HCT116 (cell line): ENCODE results near the gene CMIP. TPM values are rescaled to one million over a fixed set of nuclear protein-coding genes. Genes with fewer than 3 reads are reported as not detected.

Experiments
- ATAC-seq: fragments of 200-7000 bp; cut with Tn5 transposase; 2 replicates; pipeline ENCODE4 v1.9.1; 2020; ENCODE audit warnings: mild to moderate bottlenecking, moderate library complexity
- BruUV-seq: library from RNA; stranded (reverse); fragments of 400-500 nt; replicated peaks from 2 replicates; lab custom pipeline; 2021; lab: Mats Ljungman, UMichigan
- CTCF ChIA-PET: fragments of 300-600 bp; sonication (Branson Sonifier 250); formaldehyde crosslinking; loops from one replicate; lab custom pipeline; 2021; ENCODE audit warnings: antibody characterized with exemption; lab: Charles Lee
- POLR2A ChIA-PET: fragments of 300-600, 350-600 bp; sonication (Branson Sonifier 250); formaldehyde crosslinking; loops from one replicate; lab custom pipeline; 2021; ENCODE audit warnings: antibody characterized with exemption; lab: Charles Lee
- RAD21 ChIA-PET, 2 experiments: fragments of 300-600 bp; sonication (Branson Sonifier 250); formaldehyde crosslinking; loops; one replicate each; lab custom pipeline; 2023; ENCODE audit warnings: low total read pairs in 2 of 2; ENCODE audit not compliant: uncharacterized antibody in 2 of 2, unreplicated experiment in 2 of 2, low non-redundant PET in 1 of 2; lab: Charles Lee
- DNase-seq: peaks from one replicate; pipeline ENCODE4 v3.0.0-alpha.2; 2010; ENCODE audit warnings: low read depth, low spot score
- H2AFZ ChIP-seq: fragments of 200-600 bp; shearing (Covaris generic), sonication (generic); 2 replicates; pipeline ENCODE4 v1.6.1; 2017; ENCODE audit warnings: low read depth, mixed run types, mixed read lengths, antibody characterized with exemption, low read length; ENCODE audit not compliant: poor library complexity, severe bottlenecking
- H3K27ac ChIP-seq: 2 replicates; pipeline ENCODE4 v1.5.1; 2012; ENCODE audit warnings: low read depth, low read length
- H3K27me3 ChIP-seq: fragments of 200-600 bp; sonication (generic); 2 replicates; pipeline ENCODE4 v1.6.1; 2016; ENCODE audit warnings: mixed run types, low read length, mixed read lengths; ENCODE audit not compliant: insufficient read depth
- H3K36me3 ChIP-seq, 2 experiments: fragments of 200-500 bp in 1 of 2; fragments of 200-600 bp in 1 of 2; sonication (Bioruptor generic) in 1 of 2; sonication (generic) in 1 of 2; 2 replicates each; pipeline versions ENCODE4 v1.5.1 to v1.6.1; 2014 to 2016; ENCODE audit warnings: low read length in 2 of 2, inconsistent platforms in 1 of 2, mixed read lengths in 1 of 2, mixed run types in 1 of 2; ENCODE audit not compliant: insufficient read depth in 2 of 2, control insufficient read depth in 1 of 2
- H3K4me1 ChIP-seq, 2 experiments: fragments of 200-600 bp in 1 of 2; sonication (generic) in 1 of 2; 2 replicates each; pipeline versions ENCODE4 v1.5.1 to v1.6.1; 2012 to 2017; ENCODE audit warnings: low read length in 2 of 2, inconsistent platforms in 1 of 2, mild to moderate bottlenecking in 1 of 2, mixed read lengths in 1 of 2, mixed run types in 1 of 2, moderate library complexity in 1 of 2; ENCODE audit not compliant: insufficient read depth in 2 of 2, control insufficient read depth in 1 of 2
- H3K4me2 ChIP-seq: fragments of 200-600 bp; sonication (generic); 2 replicates; pipeline ENCODE4 v1.6.1; 2017; ENCODE audit warnings: mixed run types, low read length, mixed read lengths
- H3K4me3 ChIP-seq, 2 experiments: fragments of 200-600 bp in 1 of 2; sonication (generic) in 1 of 2; replicated peaks in 1 of 2; 2 replicates each; pipeline ENCODE4 v1.5.1; 2011 to 2016; ENCODE audit warnings: low read length in 2 of 2, control low read depth in 1 of 2, low read depth in 1 of 2, mild to moderate bottlenecking in 1 of 2, mixed read lengths in 1 of 2, mixed run types in 1 of 2
- H3K79me2 ChIP-seq: fragments of 200-600 bp; sonication (generic); 2 replicates; pipeline ENCODE4 v1.6.1; 2017; ENCODE audit warnings: mild to moderate bottlenecking, mixed run types, low read length, moderate library complexity, mixed read lengths; ENCODE audit not compliant: insufficient read depth
- H3K9ac ChIP-seq: fragments of 200-600 bp; sonication (generic); 2 replicates; pipeline ENCODE4 v1.6.1; 2016; ENCODE audit warnings: low read length, mixed read lengths
- H3K9me2 ChIP-seq: fragments of 200-600 bp; sonication (generic), shearing (Covaris generic); 2 replicates; pipeline ENCODE4 v1.6.1; 2017; ENCODE audit warnings: mixed run types, mild to moderate bottlenecking, moderate library complexity; ENCODE audit not compliant: insufficient read depth
- H3K9me3 ChIP-seq, 2 experiments: fragments of 200-500 bp in 1 of 2; fragments of 200-600 bp in 1 of 2; sonication (Bioruptor generic) in 1 of 2; sonication (generic) in 1 of 2; 2 replicates each; pipeline ENCODE4 v1.6.1; 2014 to 2017; ENCODE audit warnings: low read length in 2 of 2, mixed read lengths in 2 of 2, inconsistent platforms in 1 of 2, low read depth in 1 of 2, mild to moderate bottlenecking in 1 of 2, mixed run types in 1 of 2, moderate library complexity in 1 of 2; ENCODE audit not compliant: control insufficient read depth in 1 of 2, insufficient read depth in 1 of 2
- H4K20me1 ChIP-seq: fragments of 200-600 bp; sonication (generic), shearing (Covaris generic); 2 replicates; pipeline ENCODE4 v1.6.1; 2017; ENCODE audit warnings: mixed run types, mild to moderate bottlenecking, moderate library complexity; ENCODE audit not compliant: insufficient read depth
- CBX3 ChIP-seq: IDR thresholded peaks from 2 replicates; pipeline ENCODE4 v1.6.1; 2012; ENCODE audit warnings: low read depth
- CEBPB ChIP-seq: IDR thresholded peaks from 2 replicates; pipeline ENCODE4 v1.6.1; 2012; ENCODE audit warnings: low read depth
- EGR1 ChIP-seq: IDR thresholded peaks from 2 replicates; pipeline ENCODE4 v1.6.1; 2012; ENCODE audit warnings: low read depth
- EZH2phosphoT487 ChIP-seq: fragments of 200-600 bp; IDR thresholded peaks from 2 replicates; pipeline ENCODE4 v1.6.1; 2018; ENCODE audit warnings: antibody characterized with exemption, borderline replicate concordance
- JUND ChIP-seq: IDR thresholded peaks from 2 replicates; pipeline ENCODE4 v1.6.1; 2012
- POLR2A ChIP-seq: IDR thresholded peaks from 2 replicates; pipeline ENCODE4 v1.7.0; 2011; ENCODE audit warnings: borderline replicate concordance; ENCODE audit not compliant: insufficient read depth, insufficient read length; ENCODE audit errors: extremely low read depth
- POLR2AphosphoS5 ChIP-seq: IDR thresholded peaks from 2 replicates; pipeline ENCODE4 v1.6.1; 2011; ENCODE audit warnings: mild to moderate bottlenecking, low read depth, low read length, moderate library complexity
- RAD21 ChIP-seq: IDR thresholded peaks from 2 replicates; pipeline ENCODE4 v1.6.1; 2012; ENCODE audit warnings: low read depth, mild to moderate bottlenecking
- SIN3A ChIP-seq: IDR thresholded peaks from 2 replicates; pipeline ENCODE4 v1.6.1; 2012; ENCODE audit warnings: low read depth
- SRF ChIP-seq: IDR thresholded peaks from 2 replicates; pipeline ENCODE4 v1.6.1; 2012; ENCODE audit warnings: low read depth
- TCF7L2 ChIP-seq: IDR thresholded peaks from 2 replicates; pipeline ENCODE4 v1.7.0; 2011; ENCODE audit warnings: borderline replicate concordance, inconsistent platforms; ENCODE audit not compliant: insufficient read depth, insufficient read length; ENCODE audit errors: extremely low read depth
- YY1 ChIP-seq: IDR thresholded peaks from 2 replicates; pipeline ENCODE4 v1.6.1; 2011; ENCODE audit warnings: low read length, low read depth, moderate library complexity, mild to moderate bottlenecking; ENCODE audit not compliant: insufficient replicate concordance; ENCODE audit errors: extremely low read depth
- intact Hi-C: fragments of 100-400 bp; cut with micrococcal nuclease; formaldehyde crosslinking; loops from 2 replicates; pipeline ENCODE4 v1.10.0; 2022
- total RNA-seq: library from RNA; stranded (reverse); gene quantifications from one replicate; pipeline ENCODE4 v1.2.1, GENCODE V29; 2021; ENCODE audit not compliant: unreplicated experiment
- TF ChIP-seq, protein P1 (sequence below): IDR thresholded peaks from 2 replicates; pipeline ENCODE4 v1.6.1; 2011; ENCODE audit warnings: mild to moderate bottlenecking, low read length, moderate library complexity; ENCODE audit not compliant: insufficient replicate concordance; ENCODE audit errors: extremely low read depth
- TF ChIP-seq, protein P2 (sequence below): IDR thresholded peaks from 2 replicates; pipeline ENCODE4 v1.6.1; 2012; ENCODE audit warnings: low read depth
- TF ChIP-seq, protein P3 (sequence below): IDR thresholded peaks from 2 replicates; pipeline ENCODE4 v1.6.1; 2012

Gene CMIP
- total RNA-seq, 1 experiment from 2014 or later = 64.6 TPM

DNA sequence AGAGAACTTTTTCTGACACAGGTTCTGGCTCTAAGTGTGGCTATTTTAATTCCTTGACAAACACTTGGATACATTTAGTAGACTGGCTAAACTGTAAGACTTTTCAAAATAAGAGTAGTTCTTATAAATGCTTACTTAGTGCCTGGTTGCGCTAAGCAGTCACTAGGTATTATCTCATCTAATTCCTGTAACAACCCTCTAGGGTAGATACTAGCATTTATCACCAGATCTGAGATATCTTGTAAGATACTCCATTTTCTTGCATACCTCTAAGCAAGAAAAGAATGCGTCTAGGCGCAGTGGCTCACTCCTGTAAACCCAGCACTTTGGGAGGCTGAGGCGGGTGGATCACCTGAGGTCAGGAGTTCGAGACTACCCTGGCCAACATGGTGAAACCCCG, 131.2 kb downstream of the CMIP start:
- H3K9ac ChIP-seq = no peak overlapping the region
- H4K20me1 ChIP-seq = no peaks in the 10 kb centered on the region
- no peak overlapping the region for H3K4me2 ChIP-seq
- no peaks in the 10 kb centered on the region for H3K27me3 ChIP-seq
- no peak overlapping the region for H2AFZ ChIP-seq
- TF ChIP-seq JUND = no peak
- TF ChIP-seq TCF7L2 = no peak
- TF ChIP-seq SIN3A = no peak
- no peak for TF ChIP-seq YY1
- TF ChIP-seq, protein P1, sequence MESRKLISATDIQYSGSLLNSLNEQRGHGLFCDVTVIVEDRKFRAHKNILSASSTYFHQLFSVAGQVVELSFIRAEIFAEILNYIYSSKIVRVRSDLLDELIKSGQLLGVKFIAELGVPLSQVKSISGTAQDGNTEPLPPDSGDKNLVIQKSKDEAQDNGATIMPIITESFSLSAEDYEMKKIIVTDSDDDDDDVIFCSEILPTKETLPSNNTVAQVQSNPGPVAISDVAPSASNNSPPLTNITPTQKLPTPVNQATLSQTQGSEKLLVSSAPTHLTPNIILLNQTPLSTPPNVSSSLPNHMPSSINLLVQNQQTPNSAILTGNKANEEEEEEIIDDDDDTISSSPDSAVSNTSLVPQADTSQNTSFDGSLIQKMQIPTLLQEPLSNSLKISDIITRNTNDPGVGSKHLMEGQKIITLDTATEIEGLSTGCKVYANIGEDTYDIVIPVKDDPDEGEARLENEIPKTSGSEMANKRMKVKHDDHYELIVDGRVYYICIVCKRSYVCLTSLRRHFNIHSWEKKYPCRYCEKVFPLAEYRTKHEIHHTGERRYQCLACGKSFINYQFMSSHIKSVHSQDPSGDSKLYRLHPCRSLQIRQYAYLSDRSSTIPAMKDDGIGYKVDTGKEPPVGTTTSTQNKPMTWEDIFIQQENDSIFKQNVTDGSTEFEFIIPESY = no peak
- no peak for TF ChIP-seq EGR1
- no peak for TF ChIP-seq EZH2phosphoT487
- no peak for TF ChIP-seq POLR2A
- TF ChIP-seq, protein P2, sequence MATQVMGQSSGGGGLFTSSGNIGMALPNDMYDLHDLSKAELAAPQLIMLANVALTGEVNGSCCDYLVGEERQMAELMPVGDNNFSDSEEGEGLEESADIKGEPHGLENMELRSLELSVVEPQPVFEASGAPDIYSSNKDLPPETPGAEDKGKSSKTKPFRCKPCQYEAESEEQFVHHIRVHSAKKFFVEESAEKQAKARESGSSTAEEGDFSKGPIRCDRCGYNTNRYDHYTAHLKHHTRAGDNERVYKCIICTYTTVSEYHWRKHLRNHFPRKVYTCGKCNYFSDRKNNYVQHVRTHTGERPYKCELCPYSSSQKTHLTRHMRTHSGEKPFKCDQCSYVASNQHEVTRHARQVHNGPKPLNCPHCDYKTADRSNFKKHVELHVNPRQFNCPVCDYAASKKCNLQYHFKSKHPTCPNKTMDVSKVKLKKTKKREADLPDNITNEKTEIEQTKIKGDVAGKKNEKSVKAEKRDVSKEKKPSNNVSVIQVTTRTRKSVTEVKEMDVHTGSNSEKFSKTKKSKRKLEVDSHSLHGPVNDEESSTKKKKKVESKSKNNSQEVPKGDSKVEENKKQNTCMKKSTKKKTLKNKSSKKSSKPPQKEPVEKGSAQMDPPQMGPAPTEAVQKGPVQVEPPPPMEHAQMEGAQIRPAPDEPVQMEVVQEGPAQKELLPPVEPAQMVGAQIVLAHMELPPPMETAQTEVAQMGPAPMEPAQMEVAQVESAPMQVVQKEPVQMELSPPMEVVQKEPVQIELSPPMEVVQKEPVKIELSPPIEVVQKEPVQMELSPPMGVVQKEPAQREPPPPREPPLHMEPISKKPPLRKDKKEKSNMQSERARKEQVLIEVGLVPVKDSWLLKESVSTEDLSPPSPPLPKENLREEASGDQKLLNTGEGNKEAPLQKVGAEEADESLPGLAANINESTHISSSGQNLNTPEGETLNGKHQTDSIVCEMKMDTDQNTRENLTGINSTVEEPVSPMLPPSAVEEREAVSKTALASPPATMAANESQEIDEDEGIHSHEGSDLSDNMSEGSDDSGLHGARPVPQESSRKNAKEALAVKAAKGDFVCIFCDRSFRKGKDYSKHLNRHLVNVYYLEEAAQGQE = no peak
- TF ChIP-seq POLR2AphosphoS5 = no peak
- no peak for TF ChIP-seq CBX3
- TF ChIP-seq, protein P3, sequence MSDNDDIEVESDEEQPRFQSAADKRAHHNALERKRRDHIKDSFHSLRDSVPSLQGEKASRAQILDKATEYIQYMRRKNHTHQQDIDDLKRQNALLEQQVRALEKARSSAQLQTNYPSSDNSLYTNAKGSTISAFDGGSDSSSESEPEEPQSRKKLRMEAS = no peak
- TF ChIP-seq SRF = no peak
- no peak for TF ChIP-seq CEBPB
- TF ChIP-seq RAD21 = no peak
- TF ChIP-seq, all 23 proteins: peak for 0
- ChIA-PET CTCF (no interaction called here), RAD21 (no interaction called here), POLR2A (no interaction called here)
- H3K79me2 ChIP-seq = peaks cover 70% of the 10 kb centered on the region
- peaks cover 2 to 23% of the 10 kb centered on the region in 2 experiments; a peak in 3 of 4 replicates for H3K4me1 ChIP-seq
- DNase-seq (no peak), ATAC-seq (no peak)
- no peak overlapping the region for H3K4me3 ChIP-seq
- intact Hi-C loops = no loop called here
- no peaks in the 10 kb centered on the region for H3K9me2 ChIP-seq
- no TSS peak for BruUV-seq
- no peak overlapping the region for H3K27ac ChIP-seq
- no peaks in the 10 kb centered on the region for H3K9me3 ChIP-seq
- no peaks in the 10 kb centered on the region for H3K36me3 ChIP-seq
